Measurements from ENCODE around the gene PDLIM5.

DNA sequence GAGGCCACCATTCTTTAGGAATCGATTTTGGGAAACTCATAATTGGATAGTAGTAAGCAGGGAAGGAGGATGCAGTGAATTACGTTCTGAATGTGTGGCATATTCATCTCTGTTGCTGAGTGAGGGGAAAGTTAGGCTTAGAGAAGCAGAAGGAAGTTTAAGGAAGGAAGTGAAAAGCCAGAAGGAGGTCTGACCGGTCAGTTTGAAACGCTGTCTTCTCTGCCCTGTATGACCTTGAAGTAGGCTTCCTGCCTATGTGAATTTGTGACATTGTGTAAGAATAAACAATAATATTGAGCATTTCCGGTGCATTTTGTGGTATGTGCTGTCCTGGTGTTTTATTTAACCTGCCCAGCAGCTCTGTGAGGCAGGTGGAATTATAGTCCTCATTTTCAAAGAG, 67.3 kb downstream of the PDLIM5 start:
- no peak for TF ChIP-seq POLR2AphosphoS5 (IDR thresholded peaks at IDR 0.05; ENCODE audit: low read depth, low read length)
- TF ChIP-seq TAF1 (IDR thresholded peaks at IDR 0.05; ENCODE audit: borderline replicate concordance, insufficient read depth, low read length) = no peak
- TF ChIP-seq, protein P1, sequence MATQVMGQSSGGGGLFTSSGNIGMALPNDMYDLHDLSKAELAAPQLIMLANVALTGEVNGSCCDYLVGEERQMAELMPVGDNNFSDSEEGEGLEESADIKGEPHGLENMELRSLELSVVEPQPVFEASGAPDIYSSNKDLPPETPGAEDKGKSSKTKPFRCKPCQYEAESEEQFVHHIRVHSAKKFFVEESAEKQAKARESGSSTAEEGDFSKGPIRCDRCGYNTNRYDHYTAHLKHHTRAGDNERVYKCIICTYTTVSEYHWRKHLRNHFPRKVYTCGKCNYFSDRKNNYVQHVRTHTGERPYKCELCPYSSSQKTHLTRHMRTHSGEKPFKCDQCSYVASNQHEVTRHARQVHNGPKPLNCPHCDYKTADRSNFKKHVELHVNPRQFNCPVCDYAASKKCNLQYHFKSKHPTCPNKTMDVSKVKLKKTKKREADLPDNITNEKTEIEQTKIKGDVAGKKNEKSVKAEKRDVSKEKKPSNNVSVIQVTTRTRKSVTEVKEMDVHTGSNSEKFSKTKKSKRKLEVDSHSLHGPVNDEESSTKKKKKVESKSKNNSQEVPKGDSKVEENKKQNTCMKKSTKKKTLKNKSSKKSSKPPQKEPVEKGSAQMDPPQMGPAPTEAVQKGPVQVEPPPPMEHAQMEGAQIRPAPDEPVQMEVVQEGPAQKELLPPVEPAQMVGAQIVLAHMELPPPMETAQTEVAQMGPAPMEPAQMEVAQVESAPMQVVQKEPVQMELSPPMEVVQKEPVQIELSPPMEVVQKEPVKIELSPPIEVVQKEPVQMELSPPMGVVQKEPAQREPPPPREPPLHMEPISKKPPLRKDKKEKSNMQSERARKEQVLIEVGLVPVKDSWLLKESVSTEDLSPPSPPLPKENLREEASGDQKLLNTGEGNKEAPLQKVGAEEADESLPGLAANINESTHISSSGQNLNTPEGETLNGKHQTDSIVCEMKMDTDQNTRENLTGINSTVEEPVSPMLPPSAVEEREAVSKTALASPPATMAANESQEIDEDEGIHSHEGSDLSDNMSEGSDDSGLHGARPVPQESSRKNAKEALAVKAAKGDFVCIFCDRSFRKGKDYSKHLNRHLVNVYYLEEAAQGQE (IDR thresholded peaks at IDR 0.05; ENCODE audit: insufficient read depth in 1 of 2, low read depth in 2 of 2, low read length in 2 of 2) = no peak
- TF ChIP-seq SIN3A (IDR thresholded peaks at IDR 0.05; ENCODE audit: borderline replicate concordance, insufficient read depth, low read length) = no peak
- no peak for TF ChIP-seq FOXP2 (optimal IDR thresholded peaks at IDR 0.05; ENCODE audit: borderline replicate concordance, extremely low read depth, extremely low read length, insufficient read depth)
